HepG2 (cell line): Measurements from ENCODE around the gene TMEM125. TPM values are rescaled to one million over a fixed set of nuclear protein-coding genes. Genes with fewer than 3 reads are reported as not detected.

Experiments
- ATAD3A ChIP-seq: sonication (generic); formaldehyde crosslinking; IDR thresholded peaks from 2 replicates; pipeline ENCODE4 v1.4.0; 2020; ENCODE audit warnings: missing genetic modification reagents
- ATF2 ChIP-seq: sonication (generic); formaldehyde crosslinking; IDR thresholded peaks from 2 replicates; pipeline ENCODE4 v1.4.0; 2020; ENCODE audit warnings: missing genetic modification reagents
- CENPBD1 ChIP-seq: sonication (generic); formaldehyde crosslinking; IDR thresholded peaks from 2 replicates; pipeline ENCODE4 v1.8.0; 2022; ENCODE audit warnings: missing genetic modification reagents, low read depth, mild to moderate bottlenecking, borderline replicate concordance
- GLI4 ChIP-seq: sonication (generic); formaldehyde crosslinking; IDR thresholded peaks from 2 replicates; pipeline ENCODE4 v1.5.1; 2020; ENCODE audit warnings: missing genetic modification reagents, mild to moderate bottlenecking, moderate library complexity, borderline replicate concordance
- HOXD1 ChIP-seq: sonication (generic); formaldehyde crosslinking; IDR thresholded peaks from 2 replicates; pipeline ENCODE4 v1.5.0; 2020; ENCODE audit warnings: missing genetic modification reagents
- KAT8 ChIP-seq: IDR thresholded peaks from 2 replicates; pipeline ENCODE4 v1.6.1; 2016; ENCODE audit warnings: missing genetic modification reagents, missing compliant biosample characterization
- MIXL1 ChIP-seq: IDR thresholded peaks from 2 replicates; pipeline ENCODE4 v1.6.1; 2016
- NFATC3 ChIP-seq: sonication (generic); formaldehyde crosslinking; IDR thresholded peaks from 2 replicates; pipeline ENCODE4 v1.5.1; 2020; ENCODE audit warnings: mild to moderate bottlenecking, missing genetic modification reagents
- NR2F6 ChIP-seq, 2 experiments: IDR thresholded peaks; 2 replicates each; pipeline ENCODE4 v1.6.1; 2016; ENCODE audit warnings: antibody characterized with exemption in 1 of 2, mild to moderate bottlenecking in 1 of 2
- RXRA ChIP-seq: sonication (generic); formaldehyde crosslinking; IDR thresholded peaks from 2 replicates; pipeline ENCODE4 v1.5.1; 2020; ENCODE audit warnings: missing genetic modification reagents
- SOX13 ChIP-seq, 3 experiments: fragments of 450-650 bp in 1 of 3; sonication (generic) in 1 of 3; formaldehyde crosslinking in 1 of 3; IDR thresholded peaks in 2 of 3; conservative IDR thresholded peaks in 1 of 3; 2 replicates each; pipeline versions ENCODE4 v1.5.0 to v1.6.1; 2016 to 2020; ENCODE audit warnings: antibody characterized with exemption in 1 of 3, mild to moderate bottlenecking in 1 of 3, missing compliant biosample characterization in 1 of 3, missing genetic modification reagents in 1 of 3, moderate library complexity in 1 of 3
- YEATS2 ChIP-seq: sonication (generic); formaldehyde crosslinking; IDR thresholded peaks from 2 replicates; pipeline ENCODE4 v1.4.0; 2020; ENCODE audit warnings: missing genetic modification reagents, borderline replicate concordance
- ZBTB34 ChIP-seq: sonication (generic); formaldehyde crosslinking; IDR thresholded peaks from 2 replicates; pipeline ENCODE4 v1.8.0; 2022; ENCODE audit warnings: mild to moderate bottlenecking, missing genetic modification reagents
- ZBTB7B ChIP-seq: sonication (generic); formaldehyde crosslinking; IDR thresholded peaks from 2 replicates; pipeline ENCODE4 v1.4.0; 2020; ENCODE audit warnings: missing genetic modification reagents
- ZNF34 ChIP-seq: sonication (generic); formaldehyde crosslinking; IDR thresholded peaks from 2 replicates; pipeline ENCODE4 v1.4.0; 2020; ENCODE audit warnings: mild to moderate bottlenecking, missing genetic modification reagents, borderline replicate concordance
- ZNF549 ChIP-seq: sonication (generic); formaldehyde crosslinking; IDR thresholded peaks from 2 replicates; pipeline ENCODE4 v1.5.0; 2020; ENCODE audit warnings: missing genetic modification reagents
- ZNF619 ChIP-seq: sonication (generic); formaldehyde crosslinking; IDR thresholded peaks from 2 replicates; pipeline ENCODE4 v1.4.0; 2020; ENCODE audit warnings: mild to moderate bottlenecking, missing genetic modification reagents
- ZSCAN21 ChIP-seq: sonication (generic); formaldehyde crosslinking; IDR thresholded peaks from 2 replicates; pipeline ENCODE4 v1.8.0; 2022; ENCODE audit warnings: mild to moderate bottlenecking, missing genetic modification reagents, moderate library complexity, borderline replicate concordance
- polyA plus RNA-seq, 8 experiments: library from polyadenylated mRNA; depleted of rRNA in 3 of 8; stranded (reverse) in 7 of 8; unstranded in 1 of 8; fragments of >200 nt; fragmentation: Illumina TruSeq in 4 of 8; extraction: Trizol in 4 of 8; gene quantifications; 2 replicates each; pipeline versions ENCODE4 v1.2.1 to v1.2.3, GENCODE V29; 2011 to 2016; ENCODE audit warnings: low read depth in 4 of 8, missing spikeins in 1 of 8, mixed read lengths in 1 of 8; ENCODE audit not compliant: insufficient read depth in 1 of 8
- total RNA-seq, 5 experiments: library from RNA; depleted of rRNA; stranded (reverse); fragments of >200 nt; fragmentation: Illumina TruSeq; extraction: Trizol; gene quantifications; 2 replicates each; pipeline ENCODE4 v1.2.3, GENCODE V29; 2016; ENCODE audit warnings: low read depth in 1 of 5
- TF ChIP-seq, protein P1 (sequence below): sonication (generic); formaldehyde crosslinking; IDR thresholded peaks from 2 replicates; pipeline ENCODE4 v1.4.0; 2020; ENCODE audit warnings: missing genetic modification reagents
- TF ChIP-seq, protein P2 (sequence below): sonication (generic); formaldehyde crosslinking; IDR thresholded peaks from 2 replicates; pipeline ENCODE4 v1.9.0; 2021; ENCODE audit warnings: missing genetic modification reagents, mild to moderate bottlenecking, borderline replicate concordance

TMEM125 gene
- total and polyA plus RNA-seq, 2 of the 13 experiments (the other 11 are each of a cell fraction or from before 2014, with no cell fraction given), result 0.03 TPM; not detected in 1

GRCh38 chr1:43238085-43238484, 31.7 kb upstream of the TMEM125 start (continued):
- peak; percentile 40; the same call in 1 of the 2 replicates for TF ChIP-seq YEATS2 (CRISPR knock-in tag)
- TF ChIP-seq, protein P1, sequence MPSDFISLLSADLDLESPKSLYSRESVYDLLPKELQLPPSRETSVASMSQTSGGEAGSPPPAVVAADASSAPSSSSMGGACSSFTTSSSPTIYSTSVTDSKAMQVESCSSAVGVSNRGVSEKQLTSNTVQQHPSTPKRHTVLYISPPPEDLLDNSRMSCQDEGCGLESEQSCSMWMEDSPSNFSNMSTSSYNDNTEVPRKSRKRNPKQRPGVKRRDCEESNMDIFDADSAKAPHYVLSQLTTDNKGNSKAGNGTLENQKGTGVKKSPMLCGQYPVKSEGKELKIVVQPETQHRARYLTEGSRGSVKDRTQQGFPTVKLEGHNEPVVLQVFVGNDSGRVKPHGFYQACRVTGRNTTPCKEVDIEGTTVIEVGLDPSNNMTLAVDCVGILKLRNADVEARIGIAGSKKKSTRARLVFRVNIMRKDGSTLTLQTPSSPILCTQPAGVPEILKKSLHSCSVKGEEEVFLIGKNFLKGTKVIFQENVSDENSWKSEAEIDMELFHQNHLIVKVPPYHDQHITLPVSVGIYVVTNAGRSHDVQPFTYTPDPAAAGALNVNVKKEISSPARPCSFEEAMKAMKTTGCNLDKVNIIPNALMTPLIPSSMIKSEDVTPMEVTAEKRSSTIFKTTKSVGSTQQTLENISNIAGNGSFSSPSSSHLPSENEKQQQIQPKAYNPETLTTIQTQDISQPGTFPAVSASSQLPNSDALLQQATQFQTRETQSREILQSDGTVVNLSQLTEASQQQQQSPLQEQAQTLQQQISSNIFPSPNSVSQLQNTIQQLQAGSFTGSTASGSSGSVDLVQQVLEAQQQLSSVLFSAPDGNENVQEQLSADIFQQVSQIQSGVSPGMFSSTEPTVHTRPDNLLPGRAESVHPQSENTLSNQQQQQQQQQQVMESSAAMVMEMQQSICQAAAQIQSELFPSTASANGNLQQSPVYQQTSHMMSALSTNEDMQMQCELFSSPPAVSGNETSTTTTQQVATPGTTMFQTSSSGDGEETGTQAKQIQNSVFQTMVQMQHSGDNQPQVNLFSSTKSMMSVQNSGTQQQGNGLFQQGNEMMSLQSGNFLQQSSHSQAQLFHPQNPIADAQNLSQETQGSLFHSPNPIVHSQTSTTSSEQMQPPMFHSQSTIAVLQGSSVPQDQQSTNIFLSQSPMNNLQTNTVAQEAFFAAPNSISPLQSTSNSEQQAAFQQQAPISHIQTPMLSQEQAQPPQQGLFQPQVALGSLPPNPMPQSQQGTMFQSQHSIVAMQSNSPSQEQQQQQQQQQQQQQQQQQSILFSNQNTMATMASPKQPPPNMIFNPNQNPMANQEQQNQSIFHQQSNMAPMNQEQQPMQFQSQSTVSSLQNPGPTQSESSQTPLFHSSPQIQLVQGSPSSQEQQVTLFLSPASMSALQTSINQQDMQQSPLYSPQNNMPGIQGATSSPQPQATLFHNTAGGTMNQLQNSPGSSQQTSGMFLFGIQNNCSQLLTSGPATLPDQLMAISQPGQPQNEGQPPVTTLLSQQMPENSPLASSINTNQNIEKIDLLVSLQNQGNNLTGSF, result no peak
- TF ChIP-seq ZNF34 (CRISPR knock-in tag), result no peak
- peak; percentile 35; the same call in 1 of the 2 replicates for TF ChIP-seq RXRA (CRISPR knock-in tag)
- TF ChIP-seq ZNF549 (CRISPR knock-in tag), result no peak
- TF ChIP-seq ZSCAN21 (CRISPR knock-in tag), result no peak
- TF ChIP-seq NR2F6 (IDR thresholded peaks at IDR 0.05), result peak; percentile 92
- peak; percentile 94 for TF ChIP-seq NR2F6 (CRISPR knock-in tag; IDR thresholded peaks at IDR 0.05)
- no peak for TF ChIP-seq ZBTB34 (CRISPR knock-in tag)
- TF ChIP-seq SOX13 (IDR thresholded peaks at IDR 0.05), result no peak
- TF ChIP-seq SOX13 (CRISPR knock-in tag; conservative IDR thresholded peaks at IDR 0.05 in 1 of 2, IDR thresholded peaks at IDR 0.05 in 1 of 2), result peak in 1 of 2 experiments; percentile 9; a peak in 1 of 4 replicates
- peak; percentile 71 for TF ChIP-seq KAT8 (CRISPR knock-in tag)
- no peak for TF ChIP-seq CENPBD1 (CRISPR knock-in tag)
- TF ChIP-seq NFATC3 (CRISPR knock-in tag), result no peak
- peak; percentile 26; the same call in 1 of the 2 replicates for TF ChIP-seq ATF2
- TF ChIP-seq, protein P2, sequence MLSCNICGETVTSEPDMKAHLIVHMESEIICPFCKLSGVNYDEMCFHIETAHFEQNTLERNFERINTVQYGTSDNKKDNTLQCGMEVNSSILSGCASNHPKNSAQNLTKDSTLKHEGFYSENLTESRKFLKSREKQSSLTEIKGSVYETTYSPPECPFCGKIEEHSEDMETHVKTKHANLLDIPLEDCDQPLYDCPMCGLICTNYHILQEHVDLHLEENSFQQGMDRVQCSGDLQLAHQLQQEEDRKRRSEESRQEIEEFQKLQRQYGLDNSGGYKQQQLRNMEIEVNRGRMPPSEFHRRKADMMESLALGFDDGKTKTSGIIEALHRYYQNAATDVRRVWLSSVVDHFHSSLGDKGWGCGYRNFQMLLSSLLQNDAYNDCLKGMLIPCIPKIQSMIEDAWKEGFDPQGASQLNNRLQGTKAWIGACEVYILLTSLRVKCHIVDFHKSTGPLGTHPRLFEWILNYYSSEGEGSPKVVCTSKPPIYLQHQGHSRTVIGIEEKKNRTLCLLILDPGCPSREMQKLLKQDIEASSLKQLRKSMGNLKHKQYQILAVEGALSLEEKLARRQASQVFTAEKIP (CRISPR knock-in tag), result no peak
- no peak for TF ChIP-seq HOXD1
- peak; percentile 48; the same call in 1 of the 2 replicates for TF ChIP-seq ZBTB7B (CRISPR knock-in tag)
- no peak for TF ChIP-seq ZNF619 (CRISPR knock-in tag)
- peak; percentile 78 for TF ChIP-seq MIXL1 (CRISPR knock-in tag)
- no peak for TF ChIP-seq ATAD3A
- no peak for TF ChIP-seq GLI4 (CRISPR knock-in tag)
